ENCODE measurements around the gene BCORL1. TPM values are rescaled to one million over a fixed set of nuclear protein-coding genes. Genes with fewer than 3 reads are reported as not detected.

BCORL1 gene
- polyA plus RNA-seq, 1 of the 3 experiments (the other 2 are of a cell fraction): 4.2 TPM

GRCh38 chrX:129958083-129958465, 24.4 kb upstream of the BCORL1 start:
- no peak overlapping the region for H3K4me3 ChIP-seq (ENCODE audit: low read depth in 2 of 2, low read length in 1 of 2)
- peaks cover 0 to 6% of the 10 kb centered on the region in 2 experiments; a peak in 1 of 4 replicates for H3K4me1 ChIP-seq (ENCODE audit: control insufficient read depth in 1 of 2, insufficient read depth in 2 of 2, low read depth in 1 of 2, low read length in 1 of 2)
- H2AFZ ChIP-seq (ENCODE audit: low read depth): no peak overlapping the region
- TF ChIP-seq USF2 (IDR thresholded peaks at IDR 0.05; ENCODE audit: borderline replicate concordance, low read depth, low read length): no peak
- no peak for TF ChIP-seq GABPA (IDR thresholded peaks at IDR 0.05; ENCODE audit: low read depth)
- no peak for TF ChIP-seq FOXJ3 (CRISPR knock-in tag; IDR thresholded peaks at IDR 0.05)
- no peak for TF ChIP-seq EZH2phosphoT487 (IDR thresholded peaks at IDR 0.05; ENCODE audit: borderline replicate concordance, low read depth)
- no peak for TF ChIP-seq SMC3 (IDR thresholded peaks at IDR 0.05; ENCODE audit: low read depth, low read length)
- no peak for TF ChIP-seq SIN3A (IDR thresholded peaks at IDR 0.05; ENCODE audit: borderline replicate concordance, low read depth, low read length)
- no peak for TF ChIP-seq NFIC (IDR thresholded peaks at IDR 0.05; ENCODE audit: borderline replicate concordance)
- no peak for TF ChIP-seq TAF1 (IDR thresholded peaks at IDR 0.05; ENCODE audit: borderline replicate concordance, low read depth, low read length)
- TF ChIP-seq CTCF (IDR thresholded peaks at IDR 0.05): no peak
- no peak for TF ChIP-seq FOSL2 (IDR thresholded peaks at IDR 0.05; ENCODE audit: borderline replicate concordance, low read depth)
- DNase-seq: no peak
- H3K9me3 ChIP-seq: no peaks in the 10 kb centered on the region
- peaks cover 8% of the 10 kb centered on the region for H3F3A ChIP-seq (replicated peaks; ENCODE audit: insufficient read depth)
- H3K9me2 ChIP-seq: no peaks in the 10 kb centered on the region
- CTCF ChIA-PET: interaction anchor here (1.2 to 1.5 kb wide), 3 partner anchors 25 to 103 kb away, joined by 3 to 5 read pairs (median 3); no protein-coding TSS in a partner anchor
- no peak overlapping the region for H3K9ac ChIP-seq
- H3K36me3 ChIP-seq (replicated peaks in 1 of 2; ENCODE audit: control insufficient read depth in 1 of 2, insufficient read depth in 2 of 2, low read length in 1 of 2): no peaks in the 10 kb centered on the region
- no peaks in the 10 kb centered on the region for H4K20me1 ChIP-seq (ENCODE audit: insufficient read depth)
- peaks cover 41% of the 10 kb centered on the region; the same call in 1 of the 2 replicates for H3K27me3 ChIP-seq (ENCODE audit: insufficient read depth)
- no peak overlapping the region for H3K27ac ChIP-seq (ENCODE audit: low read depth in 2 of 2, low read length in 1 of 2)
- WGBS (ENCODE audit: low lambda C conversion rate): 49% methylated on average over 7 of the region's 7 CpGs
- POLR2A ChIA-PET: no interaction called here
- H3K4me2 ChIP-seq: no peak overlapping the region
- no peaks in the 10 kb centered on the region for H3K79me2 ChIP-seq (ENCODE audit: insufficient read depth)

- Histone ChIP-seq H3K36me3 (replicated peaks in 1 of 2; ENCODE audit: control insufficient read depth in 1 of 2, insufficient read depth in 2 of 2, low read length in 1 of 2) (no peaks in the 10 kb centered on the region), H3K9ac (no peak overlapping the region), H3K4me2 (no peak overlapping the region), H3K79me2 (ENCODE audit: insufficient read depth) (no peaks in the 10 kb centered on the region), H3F3A (replicated peaks; ENCODE audit: insufficient read depth) (peaks cover 8% of the 10 kb centered on the region), H3K9me3 (no peaks in the 10 kb centered on the region), H4K20me1 (ENCODE audit: insufficient read depth) (no peaks in the 10 kb centered on the region), H3K4me1 (ENCODE audit: control insufficient read depth in 1 of 2, insufficient read depth in 2 of 2, low read depth in 1 of 2, low read length in 1 of 2) (peaks cover 0 to 6% of the 10 kb centered on the region in 2 experiments; a peak in 1 of 4 replicates), H3K27ac (ENCODE audit: low read depth in 2 of 2, low read length in 1 of 2) (no peak overlapping the region), H3K4me3 (ENCODE audit: low read depth in 2 of 2, low read length in 1 of 2) (no peak overlapping the region), H2AFZ (ENCODE audit: low read depth) (no peak overlapping the region), H3K27me3 (ENCODE audit: insufficient read depth) (peaks cover 37% of the 10 kb centered on the region; the same call in 1 of the 2 replicates), H3K9me2 (no peaks in the 10 kb centered on the region)
- no peak for DNase-seq
- WGBS (ENCODE audit: low lambda C conversion rate): 45% methylated on average over 12 of the region's 13 CpGs
- CTCF ChIA-PET: interaction anchor here (0.6 to 1.5 kb wide), 3 partner anchors 26 to 34 kb away, joined by 3 to 5 read pairs (median 3); no protein-coding TSS in a partner anchor
- POLR2A ChIA-PET: no interaction called here
- TF ChIP-seq MEF2A (IDR thresholded peaks at IDR 0.05; ENCODE audit: borderline replicate concordance, low read depth) (no peak), CHD2 (IDR thresholded peaks at IDR 0.05; ENCODE audit: low read length, partially characterized antibody) (no peak), SIN3A (IDR thresholded peaks at IDR 0.05; ENCODE audit: borderline replicate concordance, low read depth, low read length) (no peak), PBX3 (IDR thresholded peaks at IDR 0.05) (no peak), POLR2AphosphoS5 (IDR thresholded peaks at IDR 0.05; ENCODE audit: low read depth, low read length) (no peak)
Observed at GRCh38 chrX:129958814-129959492, 23.5 kb upstream of the BCORL1 start.

All from SK-N-SH (cell line).